Loucy (cell line): ENCODE measurements around the gene SIX3.

ENCODE experiments used
- H2AFZ ChIP-seq: fragments of 200-600 bp; sonication (generic); 2 replicates; pipeline ENCODE4 v1.6.0; 2016; ENCODE audit warnings: antibody characterized with exemption, mild to moderate bottlenecking, low read length, moderate library complexity
- H3F3A ChIP-seq: fragments of 200-600 bp; 2 replicates; pipeline ENCODE4 v1.6.0; 2016; ENCODE audit warnings: antibody characterized with exemption, low read depth, mild to moderate bottlenecking
- H3K27me3 ChIP-seq: fragments of 200-600 bp; sonication (generic); 2 replicates; pipeline ENCODE4 v1.6.1; 2014; ENCODE audit warnings: low read length, mild to moderate bottlenecking; ENCODE audit not compliant: insufficient read depth, poor library complexity, severe bottlenecking
- H3K36me3 ChIP-seq: fragments of 200-600 bp; sonication (generic); 2 replicates; pipeline ENCODE4 v1.6.1; 2016; ENCODE audit warnings: low read length; ENCODE audit not compliant: insufficient read depth
- H3K4me1 ChIP-seq: fragments of 200-600 bp; sonication (generic); 2 replicates; pipeline ENCODE4 v1.5.1; 2014; ENCODE audit warnings: low read length, mild to moderate bottlenecking; ENCODE audit not compliant: insufficient read depth, poor library complexity, severe bottlenecking
- H3K4me2 ChIP-seq: fragments of 200-600 bp; sonication (generic); 2 replicates; pipeline ENCODE4 v1.6.0; 2014; ENCODE audit warnings: antibody characterized with exemption, low read length, low read depth, mild to moderate bottlenecking; ENCODE audit not compliant: poor library complexity, severe bottlenecking
- H3K4me3 ChIP-seq: fragments of 200-600 bp; sonication (generic); 2 replicates; pipeline ENCODE4 v1.5.1; 2014; ENCODE audit warnings: low read length, mild to moderate bottlenecking, mixed read lengths; ENCODE audit not compliant: poor library complexity, severe bottlenecking
- H3K79me2 ChIP-seq: fragments of 200-600 bp; sonication (generic); 2 replicates; pipeline ENCODE4 v1.6.1; 2014; ENCODE audit warnings: low read length; ENCODE audit not compliant: insufficient read depth
- H3K9ac ChIP-seq: fragments of 200-600 bp; sonication (generic); 2 replicates; pipeline ENCODE4 v1.6.0; 2014; ENCODE audit warnings: mild to moderate bottlenecking, low read depth, low read length, moderate library complexity; ENCODE audit not compliant: poor library complexity, severe bottlenecking
- H3K9me2 ChIP-seq: fragments of 200-600 bp; sonication (generic); replicated peaks from 2 replicates; pipeline ENCODE4 v1.6.1; 2016; ENCODE audit warnings: low read depth, low read length, mixed read lengths
- H3K9me3 ChIP-seq: fragments of 200-600 bp; sonication (generic); 2 replicates; pipeline ENCODE4 v1.6.1; 2014; ENCODE audit warnings: mild to moderate bottlenecking, antibody characterized with exemption, low read length, low read depth; ENCODE audit not compliant: insufficient read depth
- H4K20me1 ChIP-seq: fragments of 200-600 bp; sonication (generic); 2 replicates; pipeline ENCODE4 v1.6.0; 2014; ENCODE audit warnings: antibody characterized with exemption, low read length, mild to moderate bottlenecking; ENCODE audit not compliant: insufficient read depth, poor library complexity, severe bottlenecking
- CTCF ChIP-seq: fragments of 200-600 bp; sonication (generic); conservative IDR thresholded peaks from 2 replicates; pipeline ENCODE4 v1.5.1; 2014; ENCODE audit warnings: mild to moderate bottlenecking, antibody characterized with exemption, low read length
- EZH2phosphoT487 ChIP-seq: fragments of 200-600 bp; IDR thresholded peaks from 2 replicates; pipeline ENCODE4 v1.6.1; 2018; ENCODE audit warnings: antibody characterized with exemption, mild to moderate bottlenecking, moderate library complexity, borderline replicate concordance

Gene SIX3

GRCh38 chr2:44943693-44944101 is 2.2 kb downstream of the SIX3 start:
- Histone ChIP-seq H3K79me2 (no peaks in the 10 kb centered on the region), H3K36me3 (no peaks in the 10 kb centered on the region), H4K20me1 (no peaks in the 10 kb centered on the region), H3K4me1 (no peaks in the 10 kb centered on the region), H3F3A (no peaks in the 10 kb centered on the region), H3K9me3 (no peaks in the 10 kb centered on the region), H3K27me3 (no peaks in the 10 kb centered on the region), H3K4me2 (no peak overlapping the region), H3K9ac (no peak overlapping the region), H2AFZ (no peak overlapping the region), H3K9me2 (no peaks in the 10 kb centered on the region), H3K4me3 (no peak overlapping the region)
- TF ChIP-seq EZH2phosphoT487, result no peak
- no peak for TF ChIP-seq CTCF

GRCh38 chr2:44944102-44944951 is 2.8 kb downstream of the SIX3 start:
- Histone ChIP-seq H3K79me2 (no peaks in the 10 kb centered on the region), H3K9ac (no peak overlapping the region), H3F3A (no peaks in the 10 kb centered on the region), H3K4me1 (no peaks in the 10 kb centered on the region), H2AFZ (no peak overlapping the region), H4K20me1 (no peaks in the 10 kb centered on the region), H3K4me3 (no peak overlapping the region), H3K27me3 (no peaks in the 10 kb centered on the region), H3K9me2 (no peaks in the 10 kb centered on the region), H3K4me2 (no peak overlapping the region), H3K36me3 (no peaks in the 10 kb centered on the region), H3K9me3 (no peaks in the 10 kb centered on the region)
- TF ChIP-seq EZH2phosphoT487 (no peak), CTCF (no peak)

- no peaks in the 10 kb centered on the region for H3K4me1 ChIP-seq
These were observed 3.6 kb downstream of the SIX3 start for GRCh38 chr2:44944952-44945612.

More at GRCh38 chr2:44944952-44945612, 3.6 kb downstream of the SIX3 start:
- Histone ChIP-seq H3F3A (no peaks in the 10 kb centered on the region), H3K36me3 (no peaks in the 10 kb centered on the region), H3K9me2 (no peaks in the 10 kb centered on the region), H4K20me1 (no peaks in the 10 kb centered on the region), H2AFZ (no peak overlapping the region), H3K9ac (no peak overlapping the region), H3K4me3 (no peak overlapping the region), H3K27me3 (no peaks in the 10 kb centered on the region), H3K79me2 (no peaks in the 10 kb centered on the region), H3K4me2 (no peak overlapping the region), H3K9me3 (no peaks in the 10 kb centered on the region)
- no peak for TF ChIP-seq CTCF
- TF ChIP-seq EZH2phosphoT487, result no peak
